ENCODE measurements around the gene TRAM2. TPM values are rescaled to one million over a fixed set of nuclear protein-coding genes. Genes with fewer than 3 reads are reported as not detected.
"Not testable (repeated sequence)": the region's sequence is repeated elsewhere in the genome, so short reads cannot be mapped to it uniquely, and the experiment has no call there.

TRAM2 gene
- total and polyA plus RNA-seq, 2 of the 8 experiments (the other 6 are each of a cell fraction or from before 2014, with no cell fraction given) = 9.0 to 21.4 TPM

DNA sequence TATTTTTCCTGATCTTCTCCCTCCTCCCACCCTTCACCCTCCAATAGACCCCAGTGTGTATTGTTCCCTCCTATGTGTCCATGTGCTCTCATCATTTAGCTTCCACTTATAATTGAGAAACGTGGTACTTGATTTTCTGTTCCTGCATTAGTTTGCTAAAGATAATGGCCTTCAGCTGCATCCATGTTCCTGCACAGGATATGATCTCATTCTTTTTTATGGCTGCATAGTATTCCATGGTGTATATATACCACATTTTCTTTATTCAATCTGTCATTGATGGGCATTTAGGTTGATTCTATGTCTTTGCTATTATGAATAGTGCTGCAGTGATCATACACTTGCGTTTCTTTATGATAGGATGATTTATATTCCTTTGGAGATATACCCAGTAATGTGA, 115.7 kb downstream of the TRAM2 start:
- H4K20me1 ChIP-seq (replicated peaks in 1 of 2; ENCODE audit: control insufficient read depth in 1 of 2, insufficient read depth in 2 of 2, low read length in 2 of 2); H3K79me1 ChIP-seq (ENCODE audit: low read depth, low read length); H3K4ac ChIP-seq (replicated peaks; ENCODE audit: insufficient read length, low read depth, low read length); H3K9me3 ChIP-seq (ENCODE audit: insufficient read depth in 2 of 2, low read depth in 1 of 2, low read length in 1 of 2); H3K36me3 ChIP-seq (ENCODE audit: control insufficient read depth in 2 of 4, insufficient read depth in 4 of 4, low read length in 3 of 4); H2BK12ac ChIP-seq (ENCODE audit: low read depth, low read length); H3K9ac ChIP-seq (replicated peaks in 1 of 4; ENCODE audit: extremely low read depth in 1 of 4, low read depth in 3 of 4, low read length in 3 of 4); H3K23me2 ChIP-seq (ENCODE audit: low read depth, low read length); H2BK15ac ChIP-seq (ENCODE audit: low read length); H3K4me1 ChIP-seq (replicated peaks in 1 of 4; ENCODE audit: control insufficient read depth in 3 of 4, insufficient read depth in 4 of 4, low read length in 3 of 4); FAIRE-seq; H3K18ac ChIP-seq (ENCODE audit: extremely low read depth, low read length); H2BK5ac ChIP-seq (ENCODE audit: low read depth, low read length); CTCF ChIA-PET (ENCODE audit: partially characterized antibody); POLR2A ChIA-PET (ENCODE audit: partially characterized antibody); H3K14ac ChIP-seq (ENCODE audit: insufficient read length); H2AFZ ChIP-seq (ENCODE audit: low read length); H4K91ac ChIP-seq (replicated peaks; ENCODE audit: insufficient read length, low read length); H2AK5ac ChIP-seq (ENCODE audit: low read depth, low read length); H4K5ac ChIP-seq (ENCODE audit: insufficient read length, low read depth, low read length); H2BK20ac ChIP-seq (ENCODE audit: low read length); H3K4me2 ChIP-seq (ENCODE audit: insufficient read depth in 1 of 2, low read depth in 2 of 2, low read length in 2 of 2); H3K27ac ChIP-seq (ENCODE audit: low read depth, low read length); H4K8ac ChIP-seq (ENCODE audit: extremely low read depth, insufficient read depth, low read length); H2BK120ac ChIP-seq (replicated peaks; ENCODE audit: low read depth, low read length); H3K27me3 ChIP-seq (replicated peaks in 1 of 4; ENCODE audit: control insufficient read depth in 3 of 4, extremely low read depth in 1 of 4, insufficient read depth in 3 of 4, low read length in 3 of 4); DNase-seq (ENCODE audit: low read depth in 1 of 2, low spot score in 2 of 2); H3K23ac ChIP-seq (ENCODE audit: insufficient read length); H3K56ac ChIP-seq (replicated peaks; ENCODE audit: insufficient read length, low read depth, low read length); H3K79me2 ChIP-seq (ENCODE audit: control insufficient read depth in 1 of 2, insufficient read depth in 2 of 2, low read length in 2 of 2); H3K4me3 ChIP-seq (ENCODE audit: extremely low read depth in 1 of 4, insufficient read depth in 2 of 4, low read depth in 3 of 4, low read length in 4 of 4): not testable (repeated sequence)
- WGBS, 2 experiments (ENCODE audit: extremely low coverage in 1 of 2, insufficient coverage in 1 of 2, insufficient read length in 1 of 2, insufficient replicate concordance in 2 of 2, low coverage in 1 of 2, low lambda C conversion rate in 2 of 2, missing lambda C conversion rate in 1 of 2) = 94% methylated on average over 2 of the region's 2 CpGs; no CpG with 5 or more reads in 1 of the 2 experiments
